ENCODE results near the gene DPP10. TPM values are rescaled to one million over a fixed set of nuclear protein-coding genes. Genes with fewer than 3 reads are reported as not detected.

Gene DPP10
- total RNA-seq, 3 donors from 2014 or later (not counting 1 experiment from before 2014, with no cell fraction given), result not detected

DNA sequence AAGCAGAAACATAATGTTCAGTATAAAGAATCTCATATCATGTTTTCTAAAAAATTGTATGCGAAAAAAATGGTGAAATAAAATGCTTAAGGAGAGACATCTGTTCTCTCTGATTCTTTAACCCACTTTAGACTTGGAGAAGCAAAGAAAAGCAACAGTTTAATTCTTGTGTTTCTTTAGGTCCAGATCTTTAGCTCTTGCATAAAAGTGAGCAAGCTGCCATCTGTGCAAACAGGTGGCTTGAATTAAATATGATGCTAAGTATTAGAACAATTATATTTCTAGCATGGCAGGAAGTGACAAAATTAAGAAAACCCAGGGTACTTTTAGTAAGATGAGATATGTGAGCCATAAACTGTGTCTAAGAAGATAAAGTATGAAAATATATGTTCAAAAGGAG, 1038.3 kb downstream of the DPP10 start:
- H3K4me1 Mint-ChIP-seq, result no peaks in the 10 kb centered on the region
- H3K4me3 ChIP-seq (ENCODE audit: low read length), result no peak overlapping the region
- H3K4me3 Mint-ChIP-seq, result no peak overlapping the region
- TF ChIP-seq, protein P1, sequence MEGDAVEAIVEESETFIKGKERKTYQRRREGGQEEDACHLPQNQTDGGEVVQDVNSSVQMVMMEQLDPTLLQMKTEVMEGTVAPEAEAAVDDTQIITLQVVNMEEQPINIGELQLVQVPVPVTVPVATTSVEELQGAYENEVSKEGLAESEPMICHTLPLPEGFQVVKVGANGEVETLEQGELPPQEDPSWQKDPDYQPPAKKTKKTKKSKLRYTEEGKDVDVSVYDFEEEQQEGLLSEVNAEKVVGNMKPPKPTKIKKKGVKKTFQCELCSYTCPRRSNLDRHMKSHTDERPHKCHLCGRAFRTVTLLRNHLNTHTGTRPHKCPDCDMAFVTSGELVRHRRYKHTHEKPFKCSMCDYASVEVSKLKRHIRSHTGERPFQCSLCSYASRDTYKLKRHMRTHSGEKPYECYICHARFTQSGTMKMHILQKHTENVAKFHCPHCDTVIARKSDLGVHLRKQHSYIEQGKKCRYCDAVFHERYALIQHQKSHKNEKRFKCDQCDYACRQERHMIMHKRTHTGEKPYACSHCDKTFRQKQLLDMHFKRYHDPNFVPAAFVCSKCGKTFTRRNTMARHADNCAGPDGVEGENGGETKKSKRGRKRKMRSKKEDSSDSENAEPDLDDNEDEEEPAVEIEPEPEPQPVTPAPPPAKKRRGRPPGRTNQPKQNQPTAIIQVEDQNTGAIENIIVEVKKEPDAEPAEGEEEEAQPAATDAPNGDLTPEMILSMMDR (IDR thresholded peaks at IDR 0.05), result no peak
- H3K36me3 ChIP-seq (ENCODE audit: control insufficient read depth, insufficient read depth, low read length), result no peaks in the 10 kb centered on the region
- intact Hi-C loops (cut with micrococcal nuclease), result no loop called here
- H3K27me3 Mint-ChIP-seq (ENCODE audit: low read depth in 2 of 2), result no peaks in the 10 kb centered on the region
- H3K9me3 ChIP-seq (ENCODE audit: control insufficient read depth, insufficient read depth, low read length), result no peaks in the 10 kb centered on the region
- H3K27ac Mint-ChIP-seq, result no peak overlapping the region
- DNase-seq (no peak), ATAC-seq (no peak)
- WGBS (ENCODE audit: insufficient coverage), result 100% methylated on average over 1 of the region's 1 CpG
- peaks cover 18 to 26% of the 10 kb centered on the region in 2 donors for H3K9me3 Mint-ChIP-seq
- H3K27ac ChIP-seq (ENCODE audit: low read length), result no peak overlapping the region
- no peaks in the 10 kb centered on the region for H3K27me3 ChIP-seq (ENCODE audit: control insufficient read depth, insufficient read depth, low read length)
- H3K4me1 ChIP-seq (ENCODE audit: control insufficient read depth, insufficient read depth, low read length), result no peaks in the 10 kb centered on the region
- peaks cover 11% of the 10 kb centered on the region for H3K36me3 Mint-ChIP-seq

DNA sequence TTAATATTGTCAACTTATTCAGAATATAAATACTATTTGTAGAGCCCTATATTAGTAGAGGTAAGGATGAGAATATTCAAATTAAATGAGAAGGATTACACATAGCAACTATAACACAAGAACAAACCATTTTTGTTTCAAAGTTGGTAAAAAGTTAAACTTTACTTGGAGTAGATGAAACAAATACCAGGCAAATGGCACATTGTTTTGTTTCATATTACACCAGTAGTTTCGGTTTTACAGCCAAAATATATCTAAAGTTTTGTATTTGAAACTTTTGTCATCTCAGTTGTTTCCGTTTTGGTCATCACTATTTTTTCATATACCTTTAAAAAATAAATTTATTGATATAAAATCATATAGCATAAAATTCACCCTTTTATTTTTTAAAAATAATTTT, 1039.4 kb downstream of the DPP10 start:
- H3K4me3 ChIP-seq (ENCODE audit: low read length), result no peak overlapping the region
- DNase-seq (no peak), ATAC-seq (no peak)
- no peaks in the 10 kb centered on the region for H3K36me3 ChIP-seq (ENCODE audit: control insufficient read depth, insufficient read depth, low read length)
- TF ChIP-seq, protein P1 (IDR thresholded peaks at IDR 0.05), result no peak
- no peaks in the 10 kb centered on the region for H3K27me3 Mint-ChIP-seq (ENCODE audit: low read depth in 2 of 2)
- H3K9me3 ChIP-seq (ENCODE audit: control insufficient read depth, insufficient read depth, low read length), result no peaks in the 10 kb centered on the region
- no peaks in the 10 kb centered on the region for H3K27me3 ChIP-seq (ENCODE audit: control insufficient read depth, insufficient read depth, low read length)
- H3K4me1 Mint-ChIP-seq, result no peaks in the 10 kb centered on the region
- no peak overlapping the region for H3K27ac Mint-ChIP-seq
- no peaks in the 10 kb centered on the region for H3K4me1 ChIP-seq (ENCODE audit: control insufficient read depth, insufficient read depth, low read length)
- WGBS (ENCODE audit: insufficient coverage), result no CpG with 5 or more reads among the region's 2 CpGs
- peaks cover 11% of the 10 kb centered on the region for H3K36me3 Mint-ChIP-seq
- intact Hi-C loops (cut with micrococcal nuclease), result no loop called here
- H3K4me3 Mint-ChIP-seq, result no peak overlapping the region
- H3K9me3 Mint-ChIP-seq, result peaks cover 13 to 18% of the 10 kb centered on the region in 2 donors
- no peak overlapping the region for H3K27ac ChIP-seq (ENCODE audit: low read length)

DNA sequence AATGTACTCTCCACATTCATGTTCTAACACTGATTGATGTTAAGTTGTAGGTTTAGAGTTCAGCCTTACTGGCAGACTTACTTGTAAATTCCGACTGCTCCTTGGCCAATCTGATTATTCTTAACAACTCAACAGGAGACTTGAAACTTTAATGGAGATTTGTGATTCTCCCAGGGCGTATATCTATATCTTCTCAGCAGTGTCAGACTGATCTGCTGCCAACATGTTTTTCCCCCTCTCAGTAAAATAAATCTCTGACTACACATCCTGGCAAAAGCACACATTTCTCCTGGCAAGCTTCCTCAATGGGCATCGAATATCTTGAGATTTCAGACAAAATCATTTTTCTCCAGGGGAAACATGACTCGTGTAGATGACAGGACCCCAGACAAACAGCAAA, 1041.2 kb downstream of the DPP10 start:
- Mint-ChIP-seq H3K4me3 (no peak overlapping the region), H3K36me3 (peaks cover 11% of the 10 kb centered on the region), H3K27me3 (ENCODE audit: low read depth in 2 of 2) (no peaks in the 10 kb centered on the region), H3K27ac (no peak overlapping the region), H3K4me1 (no peaks in the 10 kb centered on the region), H3K9me3 (peaks cover 11 to 18% of the 10 kb centered on the region in 2 donors)
- DNase-seq (no peak), ATAC-seq (no peak)
- Histone ChIP-seq H3K9me3 (ENCODE audit: control insufficient read depth, insufficient read depth, low read length) (no peaks in the 10 kb centered on the region), H3K4me1 (ENCODE audit: control insufficient read depth, insufficient read depth, low read length) (no peaks in the 10 kb centered on the region), H3K27me3 (ENCODE audit: control insufficient read depth, insufficient read depth, low read length) (no peaks in the 10 kb centered on the region), H3K36me3 (ENCODE audit: control insufficient read depth, insufficient read depth, low read length) (no peaks in the 10 kb centered on the region), H3K27ac (ENCODE audit: low read length) (no peak overlapping the region), H3K4me3 (ENCODE audit: low read length) (no peak overlapping the region)
- intact Hi-C loops (cut with micrococcal nuclease), result no loop called here
- TF ChIP-seq, protein P1 (IDR thresholded peaks at IDR 0.05), result no peak
- 81% methylated on average over 4 of the region's 4 CpGs for WGBS (ENCODE audit: insufficient coverage)

DNA sequence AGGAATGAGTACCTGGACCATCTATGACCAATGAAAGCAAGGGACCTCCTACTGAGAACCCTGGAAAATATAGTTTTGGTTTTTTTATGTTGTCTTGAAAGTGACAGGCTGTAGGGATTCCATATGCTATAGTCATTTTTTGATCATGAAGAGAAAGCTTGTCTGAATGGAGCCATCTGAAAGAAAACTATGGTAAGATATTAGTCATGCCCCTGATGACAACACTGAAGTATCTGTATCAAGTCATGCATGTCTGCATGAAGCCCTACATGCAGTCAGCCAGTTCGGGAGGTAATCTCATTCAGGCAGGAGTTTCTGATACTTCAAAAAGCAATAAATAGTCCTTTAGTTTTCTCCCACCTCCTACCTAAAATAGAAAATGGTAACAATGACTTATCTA, 1042.0 kb downstream of the DPP10 start:
- Mint-ChIP-seq H3K9me3 (peaks cover 11 to 15% of the 10 kb centered on the region in 2 donors), H3K27me3 (ENCODE audit: low read depth in 2 of 2) (no peaks in the 10 kb centered on the region), H3K36me3 (peaks cover 11% of the 10 kb centered on the region), H3K4me3 (no peak overlapping the region), H3K4me1 (no peaks in the 10 kb centered on the region), H3K27ac (no peak overlapping the region)
- H3K9me3 ChIP-seq (ENCODE audit: control insufficient read depth, insufficient read depth, low read length), result no peaks in the 10 kb centered on the region
- DNase-seq (no peak), ATAC-seq (no peak)
- intact Hi-C loops (cut with micrococcal nuclease), result no loop called here
- 79% methylated on average over 1 of the region's 1 CpG for WGBS (ENCODE audit: insufficient coverage)
- H3K27ac ChIP-seq (ENCODE audit: low read length), result no peak overlapping the region
- no peak overlapping the region for H3K4me3 ChIP-seq (ENCODE audit: low read length)
- H3K27me3 ChIP-seq (ENCODE audit: control insufficient read depth, insufficient read depth, low read length), result no peaks in the 10 kb centered on the region
- no peaks in the 10 kb centered on the region for H3K36me3 ChIP-seq (ENCODE audit: control insufficient read depth, insufficient read depth, low read length)
- H3K4me1 ChIP-seq (ENCODE audit: control insufficient read depth, insufficient read depth, low read length), result no peaks in the 10 kb centered on the region
- TF ChIP-seq, protein P1 (IDR thresholded peaks at IDR 0.05), result no peak
